Activated T-cell treated with anti-CD3 and anti-CD28 coated beads, Interleukin-2, amount 50 U/mL, for 24 hours (primary cell): ENCODE data around the gene MMP2.

ENCODE experiments used
- DNase-seq: peaks from one replicate; pipeline ENCODE4 v3.0.0-alpha.2; 2020
- H3K27ac Mint-ChIP-seq: 2 replicates; pipeline ENCODE4 v1.8.0; 2020; ENCODE audit warnings: mild to moderate bottlenecking, mixed read lengths
- H3K27me3 Mint-ChIP-seq: 2 replicates; pipeline ENCODE4 v1.8.0; 2020; ENCODE audit warnings: mixed read lengths
- H3K36me3 Mint-ChIP-seq: 2 replicates; pipeline ENCODE4 v1.8.0; 2020; ENCODE audit warnings: low read depth, mixed read lengths
- H3K4me1 Mint-ChIP-seq: 2 replicates; pipeline ENCODE4 v1.8.0; 2020; ENCODE audit warnings: low read depth, mixed read lengths
- H3K4me3 Mint-ChIP-seq: 2 replicates; pipeline ENCODE4 v1.8.0; 2020; ENCODE audit warnings: mild to moderate bottlenecking, moderate library complexity, mixed read lengths
- H3K9me3 Mint-ChIP-seq: 2 replicates; pipeline ENCODE4 v1.8.0; 2020; ENCODE audit warnings: mixed read lengths

Gene MMP2

DNA sequence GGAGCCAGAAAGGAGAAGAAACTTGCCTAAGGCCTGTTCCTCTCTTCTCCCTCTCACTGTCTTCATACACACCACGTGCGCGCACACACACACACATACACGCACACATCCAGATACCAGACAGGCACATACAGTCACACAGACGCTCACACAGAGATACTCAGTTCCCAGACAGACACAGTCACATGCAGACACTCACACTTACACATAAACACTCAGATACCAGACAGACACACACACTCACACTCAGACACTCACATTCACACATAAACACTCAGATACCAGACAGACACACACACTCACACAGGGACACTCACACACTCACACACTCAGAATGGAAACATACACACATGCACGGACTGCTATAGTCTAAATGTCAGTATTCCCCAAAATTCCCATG lies 24.1 kb upstream of the MMP2 start:
- no peak overlapping the region for H3K4me3 Mint-ChIP-seq
- no peak overlapping the region for H3K27ac Mint-ChIP-seq
- no peaks in the 10 kb centered on the region for H3K4me1 Mint-ChIP-seq
- H3K27me3 Mint-ChIP-seq = peaks cover 3% of the 10 kb centered on the region
- no peak for DNase-seq
- no peaks in the 10 kb centered on the region for H3K36me3 Mint-ChIP-seq
- no peaks in the 10 kb centered on the region for H3K9me3 Mint-ChIP-seq

DNA sequence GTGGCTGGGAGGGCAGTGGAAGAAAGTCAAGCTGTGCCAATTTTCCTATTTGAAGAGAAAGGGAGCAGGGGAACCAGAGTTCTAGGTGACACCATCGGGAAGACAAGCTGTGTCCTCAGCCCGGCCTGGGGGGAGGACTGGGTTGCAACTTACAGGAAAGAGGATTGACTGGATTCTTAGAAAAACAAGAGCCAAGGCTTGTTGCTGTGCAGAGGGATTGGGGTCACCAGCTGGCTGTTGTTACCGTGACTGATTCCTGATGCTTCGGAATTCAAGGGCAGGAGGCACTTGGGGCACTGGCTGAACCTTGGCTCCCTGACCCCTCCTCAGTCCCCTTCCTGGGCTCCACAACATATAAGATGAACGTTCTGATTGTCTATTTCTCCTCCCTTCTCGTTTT lies 16.8 kb upstream of the MMP2 start:
- Mint-ChIP-seq H3K4me1 (no peaks in the 10 kb centered on the region), H3K4me3 (no peak overlapping the region)

DNA sequence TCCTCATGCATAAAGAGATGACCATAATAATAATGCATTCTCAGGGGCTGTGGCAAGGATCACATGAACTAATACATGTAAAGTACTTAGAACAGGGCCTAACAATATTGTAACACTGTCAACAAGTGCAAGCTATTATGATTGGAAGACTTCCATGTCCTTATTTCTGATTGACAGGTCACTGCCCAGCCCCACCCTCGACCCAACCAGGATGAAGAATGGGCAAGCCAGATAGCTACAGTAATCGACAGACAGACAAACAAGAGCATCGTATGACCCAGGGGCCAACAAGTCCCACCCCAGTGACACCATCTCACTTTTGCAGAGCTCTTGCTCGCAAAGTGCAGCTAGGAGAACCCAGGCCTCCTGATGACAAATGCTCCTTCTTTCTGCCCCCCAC lies 14.6 kb upstream of the MMP2 start:
- H3K36me3 Mint-ChIP-seq = no peaks in the 10 kb centered on the region
- H3K27me3 Mint-ChIP-seq = peaks cover 2% of the 10 kb centered on the region
- H3K4me1 Mint-ChIP-seq = no peaks in the 10 kb centered on the region
- H3K4me3 Mint-ChIP-seq = no peak overlapping the region
- DNase-seq = no peak
- no peak overlapping the region for H3K27ac Mint-ChIP-seq
- no peaks in the 10 kb centered on the region for H3K9me3 Mint-ChIP-seq

More for the DNA sequence above, 16.8 kb upstream of the MMP2 start:
- no peak for DNase-seq
- H3K36me3 Mint-ChIP-seq = no peaks in the 10 kb centered on the region
- no peaks in the 10 kb centered on the region for H3K9me3 Mint-ChIP-seq
- H3K27me3 Mint-ChIP-seq = peaks cover 5% of the 10 kb centered on the region
- H3K27ac Mint-ChIP-seq = no peak overlapping the region

DNA sequence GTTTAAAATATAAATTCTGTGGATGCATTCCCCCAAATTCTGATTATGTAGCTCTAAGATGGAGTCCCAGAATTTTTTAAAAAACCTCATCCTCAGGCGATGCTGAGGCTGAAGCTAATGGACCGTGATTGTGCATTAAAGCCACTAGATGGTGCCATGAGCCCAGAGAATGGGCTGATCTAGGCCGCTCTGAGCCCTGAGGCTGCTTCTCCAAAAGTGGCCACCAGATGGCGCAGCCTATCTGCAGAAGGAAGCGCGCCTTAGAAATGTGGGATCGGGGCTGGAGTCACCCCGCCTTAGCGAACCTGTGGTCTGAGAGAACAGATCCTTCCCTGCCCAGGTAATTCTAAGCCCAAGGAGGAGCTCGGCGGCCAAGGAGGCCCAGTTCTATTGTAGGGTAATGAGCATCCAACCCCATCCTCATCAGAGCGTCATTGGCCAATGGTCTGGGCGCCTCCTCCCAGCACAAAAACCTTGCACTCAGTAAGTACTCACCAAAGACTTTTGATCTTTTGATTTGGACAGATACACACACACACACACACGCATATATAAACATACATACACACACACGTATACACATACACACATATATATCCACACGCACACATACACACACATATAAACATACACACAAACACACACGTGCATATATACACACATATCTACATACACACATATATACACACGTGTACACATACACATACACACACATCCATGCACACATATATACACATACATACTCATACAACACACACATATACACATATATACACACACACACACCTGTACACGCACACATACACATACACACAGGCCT lies 13.7 kb upstream of the MMP2 start:
- peak; percentile 88 for DNase-seq
- Mint-ChIP-seq H3K9me3 (no peaks in the 10 kb centered on the region), H3K4me1 (no peaks in the 10 kb centered on the region), H3K27ac (no peak overlapping the region), H3K4me3 (no peak overlapping the region), H3K27me3 (peaks cover 2% of the 10 kb centered on the region), H3K36me3 (no peaks in the 10 kb centered on the region)

DNA sequence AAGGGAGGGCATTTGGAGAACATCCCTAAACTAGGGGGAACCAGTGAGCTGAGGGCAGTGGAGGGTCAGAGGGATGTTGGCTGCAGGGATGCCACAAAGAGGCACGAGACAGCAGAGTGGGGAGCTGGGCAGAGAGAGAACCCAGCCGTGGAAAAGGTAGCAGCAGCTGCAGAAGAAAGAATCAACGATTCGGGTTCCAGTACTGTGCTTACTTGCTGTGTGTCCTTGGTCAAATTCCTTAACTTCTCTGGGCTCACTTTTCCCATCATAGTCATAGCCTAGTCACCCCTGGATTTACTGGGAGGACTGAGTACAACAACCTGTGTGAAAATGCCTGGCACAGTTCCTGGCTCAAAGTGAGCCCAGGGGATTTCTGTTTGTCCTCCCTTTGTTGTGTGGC lies 12.8 kb upstream of the MMP2 start:
- DNase-seq = no peak
- H3K4me1 Mint-ChIP-seq = peaks cover 2% of the 10 kb centered on the region
- H3K27ac Mint-ChIP-seq = no peak overlapping the region
- peaks cover 2% of the 10 kb centered on the region for H3K27me3 Mint-ChIP-seq
- no peaks in the 10 kb centered on the region for H3K9me3 Mint-ChIP-seq
- no peak overlapping the region for H3K4me3 Mint-ChIP-seq
- H3K36me3 Mint-ChIP-seq = no peaks in the 10 kb centered on the region

DNA sequence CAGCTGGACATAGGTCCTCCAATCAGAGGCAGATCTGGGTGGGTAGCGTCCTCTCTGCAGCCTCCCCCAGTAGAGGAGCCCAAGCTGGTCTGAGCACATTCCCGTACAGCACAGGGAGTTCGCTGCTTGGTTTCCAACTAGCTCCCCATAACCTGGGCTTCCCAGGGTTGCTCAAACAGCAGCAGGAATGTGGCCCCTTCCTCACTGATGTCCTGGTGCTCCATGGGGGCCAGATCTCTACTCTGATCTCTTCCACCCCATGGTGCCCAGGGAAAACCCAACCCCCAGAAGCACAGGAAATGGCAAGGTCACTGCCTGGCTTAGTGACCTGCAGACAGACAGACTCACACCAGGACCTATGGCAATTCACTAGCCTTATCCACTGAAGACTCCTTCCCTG lies 11.1 kb upstream of the MMP2 start:
- Mint-ChIP-seq H3K27me3 (peaks cover 2% of the 10 kb centered on the region), H3K27ac (no peak overlapping the region), H3K4me1 (peaks cover 15% of the 10 kb centered on the region), H3K9me3 (no peaks in the 10 kb centered on the region), H3K4me3 (no peak overlapping the region), H3K36me3 (no peaks in the 10 kb centered on the region)
- DNase-seq = no peak

DNA sequence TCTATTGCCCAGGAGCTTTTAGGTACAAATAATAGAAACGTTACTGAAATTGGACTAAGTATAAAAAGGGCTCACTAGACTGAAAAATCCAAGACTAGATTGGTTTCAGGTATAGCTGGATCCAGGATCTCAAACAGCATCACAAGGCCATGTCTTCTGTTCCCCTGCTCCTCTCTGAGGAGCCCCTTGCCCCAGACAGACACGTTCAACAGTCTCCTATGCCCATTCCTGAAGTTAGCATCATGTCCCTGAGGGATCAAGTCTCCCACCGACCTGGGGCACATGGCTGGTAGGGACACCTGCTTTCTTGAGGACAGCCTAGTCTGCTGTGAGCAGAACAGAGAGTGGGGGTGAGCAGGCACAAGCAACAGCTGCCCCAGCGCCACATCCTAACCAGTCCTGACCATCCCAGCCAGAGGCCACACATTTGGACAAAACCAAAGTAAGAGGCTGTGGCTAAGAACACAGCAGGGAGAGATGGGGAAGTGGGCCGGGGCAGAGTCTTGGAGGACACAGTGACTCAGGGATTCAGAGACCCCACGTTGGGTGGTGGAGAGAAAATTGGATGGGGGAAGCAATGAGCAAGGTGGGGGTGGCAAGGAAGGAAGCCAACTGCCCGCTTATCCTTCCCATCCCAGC lies 10.5 kb upstream of the MMP2 start:
- H3K4me1 Mint-ChIP-seq = peaks cover 15% of the 10 kb centered on the region
- DNase-seq = no peak
- H3K36me3 Mint-ChIP-seq = no peaks in the 10 kb centered on the region
- no peaks in the 10 kb centered on the region for H3K9me3 Mint-ChIP-seq
- H3K4me3 Mint-ChIP-seq = no peak overlapping the region
- H3K27ac Mint-ChIP-seq = no peak overlapping the region
- H3K27me3 Mint-ChIP-seq = peaks cover 2% of the 10 kb centered on the region

DNA sequence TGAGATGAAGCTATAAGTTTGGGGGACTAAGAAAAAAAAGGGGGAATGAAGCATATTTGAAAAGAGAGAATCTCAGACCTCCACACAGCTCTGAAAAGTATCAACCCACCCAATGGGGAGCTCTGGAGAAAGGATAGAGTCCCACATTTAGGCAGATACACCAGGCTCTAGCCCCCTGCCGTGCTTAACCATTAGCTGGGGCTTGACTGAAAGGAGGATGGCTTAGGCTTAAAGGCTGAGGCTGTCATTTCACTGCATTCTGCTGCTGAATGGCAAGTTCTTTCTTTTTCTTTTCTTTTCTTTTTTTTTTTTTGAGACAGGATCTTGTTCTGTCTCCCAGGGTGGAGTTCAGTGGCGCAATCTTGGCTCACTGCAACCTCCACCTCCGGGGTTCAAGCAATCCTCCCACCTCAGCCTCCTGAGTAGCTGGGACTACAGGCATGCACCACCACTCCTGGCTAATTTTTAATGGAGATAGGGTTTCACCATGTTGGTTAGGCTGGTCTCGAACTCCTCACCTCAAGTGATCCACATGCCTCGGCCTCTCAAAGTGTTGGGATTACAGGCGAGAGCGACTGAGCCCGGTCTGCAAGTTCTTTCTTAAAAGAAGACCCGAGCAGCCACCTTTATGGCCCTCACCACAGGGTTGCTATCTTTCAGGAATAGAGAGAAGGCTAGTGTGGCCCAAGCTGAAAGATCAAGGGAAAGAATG lies 9.0 kb upstream of the MMP2 start:
- Mint-ChIP-seq H3K9me3 (no peaks in the 10 kb centered on the region), H3K27me3 (peaks cover 2% of the 10 kb centered on the region), H3K4me3 (no peak overlapping the region), H3K4me1 (peaks cover 15% of the 10 kb centered on the region), H3K36me3 (no peaks in the 10 kb centered on the region), H3K27ac (no peak overlapping the region)
- no peak for DNase-seq

DNA sequence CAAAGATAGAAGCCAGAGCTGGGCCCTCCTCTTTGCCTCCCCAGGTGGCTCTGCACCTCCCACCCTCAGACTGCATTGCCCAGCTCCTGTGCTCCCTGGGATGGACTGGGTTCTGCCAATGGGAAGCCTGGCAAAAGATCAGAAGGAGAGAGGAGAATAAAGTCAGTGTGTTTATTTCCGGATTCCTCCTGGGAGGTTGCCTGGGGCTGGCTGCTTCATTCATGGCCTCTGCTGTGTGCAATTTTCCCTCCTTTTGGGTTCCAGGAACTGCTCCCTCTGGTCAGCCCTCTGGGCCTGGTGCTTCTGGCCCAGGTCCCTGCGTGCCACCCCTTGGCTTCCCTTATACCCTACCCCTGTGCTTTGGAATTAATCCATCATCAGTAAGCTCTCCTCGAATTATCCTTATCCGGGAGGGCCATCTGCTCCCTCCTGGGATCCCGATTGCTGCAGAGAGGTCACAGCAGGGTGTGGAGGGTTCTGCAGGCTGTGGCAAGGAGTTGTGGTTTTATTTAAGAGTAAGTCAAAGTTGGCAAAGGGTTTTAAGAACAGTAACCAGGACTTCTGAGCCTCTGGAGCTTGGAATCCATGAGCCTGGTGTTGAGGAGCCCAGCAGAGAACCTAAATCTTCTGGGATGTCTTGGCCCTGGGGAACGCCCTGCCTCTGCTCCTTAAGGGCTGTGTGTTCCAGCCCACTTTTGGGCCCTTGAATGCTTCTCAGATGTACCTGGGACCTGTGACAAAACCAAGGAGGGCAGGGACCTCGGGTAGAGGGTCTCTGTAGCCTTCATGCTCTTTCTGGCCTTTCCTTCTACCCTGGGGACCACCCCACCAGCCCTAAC lies 8.2 kb upstream of the MMP2 start:
- peaks cover 2% of the 10 kb centered on the region for H3K27me3 Mint-ChIP-seq
- no peak for DNase-seq
- peaks cover 15% of the 10 kb centered on the region for H3K4me1 Mint-ChIP-seq
- H3K9me3 Mint-ChIP-seq = no peaks in the 10 kb centered on the region
- H3K36me3 Mint-ChIP-seq = no peaks in the 10 kb centered on the region
- H3K4me3 Mint-ChIP-seq = no peak overlapping the region
- H3K27ac Mint-ChIP-seq = no peak overlapping the region

DNA sequence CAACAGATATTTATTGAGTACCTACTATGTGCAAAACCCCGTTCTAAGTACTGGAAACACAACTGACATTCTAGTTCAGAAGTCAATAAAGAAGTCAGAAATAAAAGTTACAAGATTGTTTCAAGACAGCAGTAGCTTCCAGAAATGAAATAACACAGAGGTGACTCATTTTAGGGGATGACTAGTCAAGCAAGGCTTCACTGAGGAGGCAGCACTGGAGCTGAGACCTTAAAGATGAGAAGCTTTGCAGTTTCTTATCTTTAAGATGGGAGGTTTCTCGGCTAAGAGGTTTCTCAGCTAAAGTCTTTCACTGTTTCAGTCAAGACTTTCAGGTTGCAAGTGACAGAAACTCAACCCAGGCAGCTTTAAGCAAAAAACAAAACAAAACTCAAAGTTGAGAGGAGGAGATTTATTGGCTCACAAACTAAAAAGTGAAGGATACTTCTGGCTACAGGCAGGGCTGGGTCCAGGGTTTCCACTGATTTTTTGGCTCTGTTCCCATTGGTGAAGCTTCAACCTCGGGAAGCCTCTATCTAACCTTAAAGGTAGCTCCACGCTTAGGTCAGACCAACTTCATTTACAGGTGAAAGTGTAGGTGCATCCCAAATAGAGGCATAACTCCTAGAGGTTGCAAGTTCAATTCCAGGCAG lies 7.4 kb upstream of the MMP2 start:
- H3K27me3 Mint-ChIP-seq = peaks cover 2% of the 10 kb centered on the region
- H3K36me3 Mint-ChIP-seq = no peaks in the 10 kb centered on the region
- DNase-seq = no peak
- no peak overlapping the region for H3K4me3 Mint-ChIP-seq
- no peaks in the 10 kb centered on the region for H3K9me3 Mint-ChIP-seq
- peak overlapping the region; percentile 64 for H3K27ac Mint-ChIP-seq
- H3K4me1 Mint-ChIP-seq = peaks cover 15% of the 10 kb centered on the region

DNA sequence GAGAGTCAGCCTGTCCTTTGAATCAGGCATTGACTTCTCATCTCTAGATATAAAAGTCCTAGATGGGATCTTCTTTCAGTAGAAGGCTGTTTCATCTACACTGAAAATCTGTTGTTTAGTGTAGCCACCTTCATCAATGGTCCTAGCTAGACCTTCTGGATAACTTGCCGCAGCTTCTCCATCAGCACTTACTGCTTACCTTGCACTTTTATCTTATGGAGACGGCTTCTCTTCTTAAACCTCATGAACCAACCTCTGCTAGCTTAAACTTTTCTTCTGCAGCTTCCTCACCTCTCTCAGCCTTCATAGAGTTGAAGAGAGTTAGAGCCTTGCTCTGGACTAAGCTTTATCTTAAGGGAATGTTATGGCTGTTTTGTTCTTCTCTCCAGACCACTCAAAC lies 5.4 kb upstream of the MMP2 start:
- DNase-seq = no peak
- H3K36me3 Mint-ChIP-seq = no peaks in the 10 kb centered on the region
- peaks cover 15% of the 10 kb centered on the region for H3K4me1 Mint-ChIP-seq
- H3K9me3 Mint-ChIP-seq = no peaks in the 10 kb centered on the region
- H3K27ac Mint-ChIP-seq = no peak overlapping the region
- no peak overlapping the region for H3K4me3 Mint-ChIP-seq
- H3K27me3 Mint-ChIP-seq = peaks cover 19% of the 10 kb centered on the region

DNA sequence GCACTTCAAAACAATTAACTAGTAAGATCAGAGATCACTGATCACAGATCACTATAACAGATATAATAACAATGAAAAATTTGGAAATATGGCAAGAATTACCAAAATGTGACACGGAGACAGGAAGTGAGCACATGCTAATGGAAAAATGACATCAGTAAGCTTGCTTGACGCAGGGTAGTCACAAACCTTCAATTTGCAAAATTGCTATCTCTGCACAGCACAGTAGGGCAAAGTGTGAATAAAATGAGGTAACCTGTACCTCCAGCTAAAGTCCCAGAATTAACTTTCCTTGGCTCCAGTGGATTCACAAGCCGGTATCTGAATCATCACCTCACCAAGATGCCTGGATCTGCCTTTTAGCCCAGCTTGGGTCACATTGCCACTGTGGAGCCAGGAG lies 4.2 kb upstream of the MMP2 start:
- Mint-ChIP-seq H3K27me3 (peaks cover 27% of the 10 kb centered on the region), H3K4me3 (no peak overlapping the region), H3K27ac (no peak overlapping the region), H3K36me3 (no peaks in the 10 kb centered on the region), H3K4me1 (peaks cover 15% of the 10 kb centered on the region), H3K9me3 (no peaks in the 10 kb centered on the region)
- DNase-seq = no peak

DNA sequence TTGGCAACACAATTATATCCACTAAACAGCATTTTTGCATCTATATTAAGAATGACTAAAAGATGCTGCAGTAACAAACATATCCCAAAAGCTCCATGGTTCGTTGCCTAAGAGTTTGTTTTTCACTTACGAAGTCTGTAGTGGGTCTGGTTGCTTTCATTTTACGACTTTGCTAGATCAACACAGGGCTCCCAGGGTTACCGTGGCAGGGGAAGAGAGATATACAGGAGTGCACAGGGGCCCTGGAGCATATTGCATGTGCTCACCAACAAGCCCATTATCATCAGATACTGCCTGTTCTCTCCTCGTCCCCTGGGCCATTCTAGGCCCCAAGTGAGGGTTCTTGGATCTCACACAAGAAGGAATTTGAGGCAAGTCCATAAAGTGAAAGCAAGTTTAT lies 3.1 kb upstream of the MMP2 start:
- Mint-ChIP-seq H3K4me1 (peaks cover 15% of the 10 kb centered on the region), H3K36me3 (no peaks in the 10 kb centered on the region), H3K9me3 (no peaks in the 10 kb centered on the region), H3K27ac (no peak overlapping the region), H3K4me3 (no peak overlapping the region), H3K27me3 (peaks cover 37% of the 10 kb centered on the region)
- no peak for DNase-seq
